ENCODE measurements around the gene POMC. TPM values are rescaled to one million over a fixed set of nuclear protein-coding genes. Genes with fewer than 3 reads are reported as not detected.
"Not testable (repeated sequence)": the region's sequence is repeated elsewhere in the genome, so short reads cannot be mapped to it uniquely, and the experiment has no call there.

POMC gene
- total RNA-seq, 4 donors from 2014 or later, result 1.6 to 32.9 (median 5.2) TPM

DNA sequence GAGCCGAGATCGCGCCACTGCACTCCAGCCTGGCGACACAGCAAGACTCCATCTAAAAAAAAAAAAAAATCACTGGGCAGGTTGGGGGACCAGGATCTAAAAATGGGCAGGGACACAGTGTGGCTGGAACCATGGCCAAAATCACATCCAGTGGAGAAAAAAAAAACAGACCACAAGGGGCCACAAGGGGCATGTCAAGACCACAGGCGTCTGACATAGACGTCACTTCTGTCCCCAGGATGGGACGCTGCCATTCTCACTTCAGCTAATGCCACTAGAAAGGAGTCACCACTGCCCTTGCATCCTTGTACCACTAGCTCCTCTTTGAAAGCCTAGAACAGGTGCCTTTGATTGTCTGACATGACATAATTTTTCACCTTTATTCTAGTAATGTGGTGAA, 2.5 kb upstream of the POMC start:
- H3K36me3 ChIP-seq, result no peaks in the 10 kb centered on the region
- in situ Hi-C loops (cut with MboI; ENCODE audit: low sequenced_read_pairs in 4 of 4), result no loop called here
- peaks cover 29 to 51% (median 39%) of the 10 kb centered on the region in 3 donors for H3K27me3 ChIP-seq
- intact Hi-C loops (cut with DNase I; ENCODE audit: low total_unique reads), result no loop called here
- H3K9me3 ChIP-seq, result no peaks in the 10 kb centered on the region
- TF ChIP-seq POLR2A (IDR thresholded peaks at IDR 0.05), result no peak
- TF ChIP-seq, protein P1, sequence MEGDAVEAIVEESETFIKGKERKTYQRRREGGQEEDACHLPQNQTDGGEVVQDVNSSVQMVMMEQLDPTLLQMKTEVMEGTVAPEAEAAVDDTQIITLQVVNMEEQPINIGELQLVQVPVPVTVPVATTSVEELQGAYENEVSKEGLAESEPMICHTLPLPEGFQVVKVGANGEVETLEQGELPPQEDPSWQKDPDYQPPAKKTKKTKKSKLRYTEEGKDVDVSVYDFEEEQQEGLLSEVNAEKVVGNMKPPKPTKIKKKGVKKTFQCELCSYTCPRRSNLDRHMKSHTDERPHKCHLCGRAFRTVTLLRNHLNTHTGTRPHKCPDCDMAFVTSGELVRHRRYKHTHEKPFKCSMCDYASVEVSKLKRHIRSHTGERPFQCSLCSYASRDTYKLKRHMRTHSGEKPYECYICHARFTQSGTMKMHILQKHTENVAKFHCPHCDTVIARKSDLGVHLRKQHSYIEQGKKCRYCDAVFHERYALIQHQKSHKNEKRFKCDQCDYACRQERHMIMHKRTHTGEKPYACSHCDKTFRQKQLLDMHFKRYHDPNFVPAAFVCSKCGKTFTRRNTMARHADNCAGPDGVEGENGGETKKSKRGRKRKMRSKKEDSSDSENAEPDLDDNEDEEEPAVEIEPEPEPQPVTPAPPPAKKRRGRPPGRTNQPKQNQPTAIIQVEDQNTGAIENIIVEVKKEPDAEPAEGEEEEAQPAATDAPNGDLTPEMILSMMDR (IDR thresholded peaks at IDR 0.05 in 4 of 5, conservative IDR thresholded peaks at IDR 0.05 in 1 of 5), result no peak
- DNase-seq (no peak), ATAC-seq (no peak)
- no peak overlapping the region for H3K4me3 ChIP-seq
- peaks cover 8 to 14% of the 10 kb centered on the region in 2 donors for H3K4me1 ChIP-seq
- H3K27ac ChIP-seq, result no peak overlapping the region

DNA sequence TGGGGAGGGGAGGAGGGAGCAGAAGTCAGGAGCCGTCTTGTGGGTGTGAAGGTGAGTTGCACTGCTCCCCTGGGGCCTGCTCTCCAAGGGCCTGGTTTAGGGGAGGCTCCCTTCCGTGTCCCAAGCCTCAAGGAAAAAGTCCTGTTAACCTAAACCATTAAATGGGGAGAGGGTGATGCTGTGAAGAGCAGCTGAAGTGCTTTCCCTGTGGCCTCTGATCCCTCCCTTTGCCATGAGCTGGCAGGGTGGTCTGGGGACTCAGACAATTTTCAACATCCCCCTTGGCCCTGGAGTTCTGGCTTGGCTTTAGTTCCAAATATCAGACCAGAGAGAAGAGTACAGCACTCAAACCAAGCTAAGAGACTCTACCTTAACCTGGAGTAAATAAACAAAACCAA, 692 bp upstream of the POMC start:
- ATAC-seq (no peak), DNase-seq (no peak)
- intact Hi-C loops (cut with DNase I; ENCODE audit: low total_unique reads), result no loop called here
- peaks cover 8 to 14% of the 10 kb centered on the region in 2 donors for H3K4me1 ChIP-seq
- in situ Hi-C loops (cut with MboI; ENCODE audit: low sequenced_read_pairs in 4 of 4), result no loop called here
- H3K9me3 ChIP-seq, result no peaks in the 10 kb centered on the region
- no peak overlapping the region for H3K27ac ChIP-seq
- TF ChIP-seq, protein P1 (IDR thresholded peaks at IDR 0.05 in 4 of 5, conservative IDR thresholded peaks at IDR 0.05 in 1 of 5), result no peak
- no peak for TF ChIP-seq POLR2A (IDR thresholded peaks at IDR 0.05)
- no peaks in the 10 kb centered on the region for H3K36me3 ChIP-seq
- peaks cover 29 to 52% (median 32%) of the 10 kb centered on the region in 3 donors for H3K27me3 ChIP-seq
- H3K4me3 ChIP-seq, result peak overlapping the region in 1 of 4 donors; percentile 74

DNA sequence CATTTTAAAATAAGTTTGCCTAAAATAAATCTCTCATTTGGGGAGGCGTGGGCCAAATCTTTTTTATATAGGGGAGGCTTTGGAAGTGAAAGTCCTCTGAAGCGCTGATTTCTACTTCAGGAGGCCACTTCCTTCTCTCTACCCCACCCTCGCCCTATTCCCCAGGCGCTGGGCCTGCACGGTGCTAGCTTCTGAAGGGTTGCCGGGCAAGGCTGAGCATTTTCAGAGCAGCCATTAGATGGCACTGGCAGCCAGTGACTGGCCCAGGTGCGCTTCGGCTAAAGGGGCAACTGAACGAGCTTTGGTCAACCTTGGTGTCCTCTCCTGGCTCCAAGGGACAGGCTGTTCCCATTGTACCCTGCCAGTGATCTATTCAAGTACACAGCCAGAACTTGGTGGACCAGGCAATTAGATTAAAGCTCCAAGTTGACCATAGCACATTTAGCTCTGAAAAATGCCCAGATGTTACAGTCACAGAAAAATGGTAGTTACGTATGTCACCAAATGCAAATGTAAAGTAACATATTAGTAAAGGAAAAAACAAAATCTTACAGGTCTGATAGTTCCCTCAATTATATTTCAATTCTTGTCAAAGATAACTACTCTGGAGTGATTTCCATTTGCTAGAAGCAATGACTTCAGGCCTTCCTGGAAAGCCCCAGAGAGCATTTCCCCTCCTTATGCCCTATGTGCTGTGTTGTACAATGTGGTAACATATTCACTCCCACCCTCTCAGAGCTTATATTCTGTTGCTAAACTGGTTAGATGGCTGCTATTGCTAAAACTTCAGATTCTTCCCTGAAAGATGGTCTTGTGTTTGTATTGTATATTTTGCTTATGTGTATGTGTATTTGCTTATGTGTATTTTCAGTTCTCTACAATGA, 2.1 kb downstream of the POMC start:
- in situ Hi-C loops (cut with MboI; ENCODE audit: low sequenced_read_pairs in 4 of 4) (no loop called here), intact Hi-C loops (cut with DNase I; ENCODE audit: low total_unique reads) (no loop called here)
- no peaks in the 10 kb centered on the region for H3K36me3 ChIP-seq
- no peak for TF ChIP-seq POLR2A (IDR thresholded peaks at IDR 0.05)
- TF ChIP-seq, protein P1 (IDR thresholded peaks at IDR 0.05 in 4 of 5, conservative IDR thresholded peaks at IDR 0.05 in 1 of 5), result no peak
- peaks cover 8 to 14% of the 10 kb centered on the region in 2 donors for H3K4me1 ChIP-seq
- H3K9me3 ChIP-seq, result no peaks in the 10 kb centered on the region
- no peak overlapping the region for H3K4me3 ChIP-seq
- peaks cover 29 to 57% (median 32%) of the 10 kb centered on the region in 3 donors for H3K27me3 ChIP-seq
- DNase-seq (no peak), ATAC-seq (peak in 1 of 2 donors; percentile 27)
- no peak overlapping the region for H3K27ac ChIP-seq

DNA sequence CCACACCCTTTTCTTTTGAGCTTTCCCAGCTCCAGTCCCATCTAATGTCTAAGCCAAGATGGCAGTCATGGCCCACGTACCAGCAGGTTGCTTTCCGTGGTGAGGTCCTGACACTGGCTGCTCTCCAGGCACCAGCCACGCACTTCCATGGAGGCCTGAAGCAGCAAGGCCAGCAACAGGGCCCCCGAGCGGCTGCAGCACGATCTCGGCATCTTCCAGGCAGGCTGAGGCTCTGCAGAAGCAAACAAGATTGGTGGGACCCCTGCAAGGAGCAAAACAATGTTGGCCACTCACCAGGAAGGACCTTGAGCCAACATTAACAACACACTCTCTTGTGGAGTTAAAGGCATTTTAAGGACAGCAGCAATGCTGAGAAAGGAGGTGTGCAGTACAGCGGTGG, 3.8 kb downstream of the POMC start:
- Histone ChIP-seq H3K36me3 (no peaks in the 10 kb centered on the region), H3K9me3 (no peaks in the 10 kb centered on the region), H3K27me3 (peaks cover 29 to 42% (median 30%) of the 10 kb centered on the region in 3 donors), H3K4me1 (peaks cover 8 to 14% of the 10 kb centered on the region in 2 donors), H3K4me3 (no peak overlapping the region), H3K27ac (no peak overlapping the region)
- intact Hi-C loops (cut with DNase I; ENCODE audit: low total_unique reads) (no loop called here), in situ Hi-C loops (cut with MboI; ENCODE audit: low sequenced_read_pairs in 4 of 4) (no loop called here)
- ATAC-seq, result no peak
- TF ChIP-seq, protein P1 (IDR thresholded peaks at IDR 0.05 in 4 of 5, conservative IDR thresholded peaks at IDR 0.05 in 1 of 5), result no peak
- no peak for TF ChIP-seq POLR2A (IDR thresholded peaks at IDR 0.05)
- DNase-seq, result no peak

DNA sequence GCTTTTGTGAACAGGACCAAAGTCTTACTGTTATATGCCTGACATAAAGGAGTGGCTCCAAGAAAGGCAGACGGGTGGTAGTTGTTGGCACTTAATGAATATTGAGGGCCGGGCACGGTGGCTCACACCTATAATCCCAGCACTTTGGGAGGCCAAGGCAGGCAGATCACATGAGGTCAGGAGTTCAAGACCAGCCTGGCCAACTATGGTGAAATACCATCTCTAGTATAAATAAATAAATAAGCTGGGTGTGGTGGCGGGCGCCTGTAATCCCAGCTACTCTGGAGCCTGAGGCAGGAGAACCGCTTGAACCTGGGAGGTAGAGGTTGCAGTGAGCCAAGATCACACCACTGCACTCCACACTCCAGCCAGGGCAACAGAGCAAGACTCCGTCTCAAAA, 6.3 kb downstream of the POMC start:
- H3K27ac ChIP-seq; in situ Hi-C loops (cut with MboI; ENCODE audit: low sequenced_read_pairs in 4 of 4); DNase-seq; H3K4me1 ChIP-seq; ATAC-seq; intact Hi-C loops (cut with DNase I; ENCODE audit: low total_unique reads); H3K9me3 ChIP-seq; H3K4me3 ChIP-seq; H3K36me3 ChIP-seq: not testable (repeated sequence)
- H3K27me3 ChIP-seq, result peaks cover 7 to 17% (median 8%) of the 10 kb centered on the region in 3 donors

Data from gastrocnemius medialis (tissue), 4 donors.